ENCODE data around the gene ZYX.

GRCh38 chr7:143354965-143355364, 26.2 kb upstream of the ZYX start:
- TF ChIP-seq, protein P1, sequence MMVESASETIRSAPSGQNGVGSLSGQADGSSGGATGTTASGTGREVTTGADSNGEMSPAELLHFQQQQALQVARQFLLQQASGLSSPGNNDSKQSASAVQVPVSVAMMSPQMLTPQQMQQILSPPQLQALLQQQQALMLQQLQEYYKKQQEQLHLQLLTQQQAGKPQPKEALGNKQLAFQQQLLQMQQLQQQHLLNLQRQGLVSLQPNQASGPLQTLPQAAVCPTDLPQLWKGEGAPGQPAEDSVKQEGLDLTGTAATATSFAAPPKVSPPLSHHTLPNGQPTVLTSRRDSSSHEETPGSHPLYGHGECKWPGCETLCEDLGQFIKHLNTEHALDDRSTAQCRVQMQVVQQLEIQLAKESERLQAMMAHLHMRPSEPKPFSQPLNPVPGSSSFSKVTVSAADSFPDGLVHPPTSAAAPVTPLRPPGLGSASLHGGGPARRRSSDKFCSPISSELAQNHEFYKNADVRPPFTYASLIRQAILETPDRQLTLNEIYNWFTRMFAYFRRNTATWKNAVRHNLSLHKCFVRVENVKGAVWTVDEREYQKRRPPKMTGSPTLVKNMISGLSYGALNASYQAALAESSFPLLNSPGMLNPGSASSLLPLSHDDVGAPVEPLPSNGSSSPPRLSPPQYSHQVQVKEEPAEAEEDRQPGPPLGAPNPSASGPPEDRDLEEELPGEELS (CRISPR knock-in tag; IDR thresholded peaks at IDR 0.05): no peak
- TF ChIP-seq CREM (CRISPR knock-in tag; IDR thresholded peaks at IDR 0.05) (no peak), ZNF671 (CRISPR knock-in tag; IDR thresholded peaks at IDR 0.05) (no peak), ATF1 (CRISPR knock-in tag; IDR thresholded peaks at IDR 0.05) (no peak), CBFB (CRISPR knock-in tag; IDR thresholded peaks at IDR 0.05; ENCODE audit: low read depth) (no peak), IRF1 (CRISPR knock-in tag; IDR thresholded peaks at IDR 0.05) (no peak), NFYB (CRISPR knock-in tag; conservative IDR thresholded peaks at IDR 0.05; ENCODE audit: low read depth) (no peak)
- TF ChIP-seq, protein P2, sequence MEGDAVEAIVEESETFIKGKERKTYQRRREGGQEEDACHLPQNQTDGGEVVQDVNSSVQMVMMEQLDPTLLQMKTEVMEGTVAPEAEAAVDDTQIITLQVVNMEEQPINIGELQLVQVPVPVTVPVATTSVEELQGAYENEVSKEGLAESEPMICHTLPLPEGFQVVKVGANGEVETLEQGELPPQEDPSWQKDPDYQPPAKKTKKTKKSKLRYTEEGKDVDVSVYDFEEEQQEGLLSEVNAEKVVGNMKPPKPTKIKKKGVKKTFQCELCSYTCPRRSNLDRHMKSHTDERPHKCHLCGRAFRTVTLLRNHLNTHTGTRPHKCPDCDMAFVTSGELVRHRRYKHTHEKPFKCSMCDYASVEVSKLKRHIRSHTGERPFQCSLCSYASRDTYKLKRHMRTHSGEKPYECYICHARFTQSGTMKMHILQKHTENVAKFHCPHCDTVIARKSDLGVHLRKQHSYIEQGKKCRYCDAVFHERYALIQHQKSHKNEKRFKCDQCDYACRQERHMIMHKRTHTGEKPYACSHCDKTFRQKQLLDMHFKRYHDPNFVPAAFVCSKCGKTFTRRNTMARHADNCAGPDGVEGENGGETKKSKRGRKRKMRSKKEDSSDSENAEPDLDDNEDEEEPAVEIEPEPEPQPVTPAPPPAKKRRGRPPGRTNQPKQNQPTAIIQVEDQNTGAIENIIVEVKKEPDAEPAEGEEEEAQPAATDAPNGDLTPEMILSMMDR (IDR thresholded peaks at IDR 0.05): no peak
- TF ChIP-seq, protein P3, sequence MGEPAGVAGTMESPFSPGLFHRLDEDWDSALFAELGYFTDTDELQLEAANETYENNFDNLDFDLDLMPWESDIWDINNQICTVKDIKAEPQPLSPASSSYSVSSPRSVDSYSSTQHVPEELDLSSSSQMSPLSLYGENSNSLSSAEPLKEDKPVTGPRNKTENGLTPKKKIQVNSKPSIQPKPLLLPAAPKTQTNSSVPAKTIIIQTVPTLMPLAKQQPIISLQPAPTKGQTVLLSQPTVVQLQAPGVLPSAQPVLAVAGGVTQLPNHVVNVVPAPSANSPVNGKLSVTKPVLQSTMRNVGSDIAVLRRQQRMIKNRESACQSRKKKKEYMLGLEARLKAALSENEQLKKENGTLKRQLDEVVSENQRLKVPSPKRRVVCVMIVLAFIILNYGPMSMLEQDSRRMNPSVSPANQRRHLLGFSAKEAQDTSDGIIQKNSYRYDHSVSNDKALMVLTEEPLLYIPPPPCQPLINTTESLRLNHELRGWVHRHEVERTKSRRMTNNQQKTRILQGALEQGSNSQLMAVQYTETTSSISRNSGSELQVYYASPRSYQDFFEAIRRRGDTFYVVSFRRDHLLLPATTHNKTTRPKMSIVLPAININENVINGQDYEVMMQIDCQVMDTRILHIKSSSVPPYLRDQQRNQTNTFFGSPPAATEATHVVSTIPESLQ (CRISPR knock-in tag; IDR thresholded peaks at IDR 0.05): no peak
- TF ChIP-seq, protein P4, sequence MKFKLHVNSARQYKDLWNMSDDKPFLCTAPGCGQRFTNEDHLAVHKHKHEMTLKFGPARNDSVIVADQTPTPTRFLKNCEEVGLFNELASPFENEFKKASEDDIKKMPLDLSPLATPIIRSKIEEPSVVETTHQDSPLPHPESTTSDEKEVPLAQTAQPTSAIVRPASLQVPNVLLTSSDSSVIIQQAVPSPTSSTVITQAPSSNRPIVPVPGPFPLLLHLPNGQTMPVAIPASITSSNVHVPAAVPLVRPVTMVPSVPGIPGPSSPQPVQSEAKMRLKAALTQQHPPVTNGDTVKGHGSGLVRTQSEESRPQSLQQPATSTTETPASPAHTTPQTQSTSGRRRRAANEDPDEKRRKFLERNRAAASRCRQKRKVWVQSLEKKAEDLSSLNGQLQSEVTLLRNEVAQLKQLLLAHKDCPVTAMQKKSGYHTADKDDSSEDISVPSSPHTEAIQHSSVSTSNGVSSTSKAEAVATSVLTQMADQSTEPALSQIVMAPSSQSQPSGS (CRISPR knock-in tag; IDR thresholded peaks at IDR 0.05; ENCODE audit: borderline replicate concordance, low read depth): no peak
- TF ChIP-seq, protein P5, sequence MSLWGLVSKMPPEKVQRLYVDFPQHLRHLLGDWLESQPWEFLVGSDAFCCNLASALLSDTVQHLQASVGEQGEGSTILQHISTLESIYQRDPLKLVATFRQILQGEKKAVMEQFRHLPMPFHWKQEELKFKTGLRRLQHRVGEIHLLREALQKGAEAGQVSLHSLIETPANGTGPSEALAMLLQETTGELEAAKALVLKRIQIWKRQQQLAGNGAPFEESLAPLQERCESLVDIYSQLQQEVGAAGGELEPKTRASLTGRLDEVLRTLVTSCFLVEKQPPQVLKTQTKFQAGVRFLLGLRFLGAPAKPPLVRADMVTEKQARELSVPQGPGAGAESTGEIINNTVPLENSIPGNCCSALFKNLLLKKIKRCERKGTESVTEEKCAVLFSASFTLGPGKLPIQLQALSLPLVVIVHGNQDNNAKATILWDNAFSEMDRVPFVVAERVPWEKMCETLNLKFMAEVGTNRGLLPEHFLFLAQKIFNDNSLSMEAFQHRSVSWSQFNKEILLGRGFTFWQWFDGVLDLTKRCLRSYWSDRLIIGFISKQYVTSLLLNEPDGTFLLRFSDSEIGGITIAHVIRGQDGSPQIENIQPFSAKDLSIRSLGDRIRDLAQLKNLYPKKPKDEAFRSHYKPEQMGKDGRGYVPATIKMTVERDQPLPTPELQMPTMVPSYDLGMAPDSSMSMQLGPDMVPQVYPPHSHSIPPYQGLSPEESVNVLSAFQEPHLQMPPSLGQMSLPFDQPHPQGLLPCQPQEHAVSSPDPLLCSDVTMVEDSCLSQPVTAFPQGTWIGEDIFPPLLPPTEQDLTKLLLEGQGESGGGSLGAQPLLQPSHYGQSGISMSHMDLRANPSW (CRISPR knock-in tag; conservative IDR thresholded peaks at IDR 0.05; ENCODE audit: low read depth): no peak

Data from WTC11 (cell line).